GM18499 (cell line): ENCODE results near the gene CRTC2.

Experiments used
- ATAC-seq: cut with Tn5 transposase; IDR thresholded peaks from one replicate; pipeline ENCODE4 v1.9.1; 2021; ENCODE audit warnings: moderate number of reproducible peaks; ENCODE audit not compliant: insufficient read depth, unreplicated experiment

CRTC2 gene

DNA sequence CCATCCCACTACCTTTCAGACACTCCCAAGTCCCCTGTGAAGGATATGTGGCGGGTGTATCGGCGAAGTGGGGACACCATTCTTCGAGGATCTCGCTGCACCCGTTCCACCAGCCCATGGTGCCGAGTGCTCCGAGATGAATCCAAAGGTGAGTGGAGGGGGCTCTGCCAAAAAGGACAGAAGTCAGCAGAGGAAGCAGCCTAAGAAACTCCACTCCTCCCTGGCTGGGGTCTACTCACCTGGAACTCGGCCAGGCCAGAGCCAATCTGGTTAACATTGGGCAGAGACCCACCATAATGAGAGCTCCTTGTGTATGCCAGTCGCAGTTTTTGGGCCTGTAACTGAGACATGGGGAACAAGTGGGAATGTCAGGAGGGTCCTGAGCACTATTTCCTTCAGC is 3.6 kb downstream of the CRTC2 start:
- ATAC-seq: no peak

DNA sequence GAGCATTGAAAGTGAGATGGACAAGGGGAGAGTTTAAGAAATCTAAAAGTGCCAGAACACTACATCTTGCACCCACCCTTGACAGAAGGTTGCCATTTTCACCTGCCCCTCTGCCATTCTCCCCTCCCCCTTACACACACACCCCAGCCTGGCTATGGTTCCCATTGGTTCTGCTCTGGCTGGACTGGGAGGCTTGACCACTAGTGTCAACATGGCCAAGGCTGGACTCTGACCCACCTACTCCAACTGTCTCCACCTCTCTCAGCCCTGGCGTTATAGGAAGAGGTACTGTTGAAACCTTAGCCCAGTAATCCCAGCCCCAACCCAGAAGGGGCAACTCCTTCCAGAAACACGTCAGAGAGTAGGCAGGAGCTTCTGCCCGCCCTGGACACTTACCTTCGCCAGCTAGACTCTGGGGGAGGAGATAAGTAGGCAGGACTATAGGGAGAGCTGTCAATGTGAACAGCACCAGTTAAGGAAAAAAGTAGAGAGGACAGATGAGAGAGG is 4.5 kb downstream of the CRTC2 start:
- no peak for ATAC-seq

DNA sequence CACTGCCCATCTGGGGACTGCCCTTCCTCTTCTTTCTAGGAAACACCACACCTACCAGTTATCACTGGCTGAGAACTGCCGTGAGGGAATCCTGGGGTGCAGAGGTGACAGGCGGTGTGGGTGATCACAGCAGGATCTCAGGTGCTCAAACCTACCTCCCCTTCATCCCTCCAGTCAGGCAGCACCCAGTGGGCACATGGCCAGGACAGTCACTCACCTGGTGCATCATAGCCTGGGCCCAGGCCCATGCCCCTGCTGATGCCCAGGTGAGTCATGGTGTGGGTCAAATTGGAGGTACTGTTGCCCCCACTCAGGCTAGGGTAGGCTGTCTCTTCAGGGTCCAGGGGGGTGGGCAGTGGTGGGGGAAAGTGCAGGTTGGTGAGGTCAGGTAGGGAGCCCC is 6.6 kb downstream of the CRTC2 start:
- ATAC-seq: no peak

DNA sequence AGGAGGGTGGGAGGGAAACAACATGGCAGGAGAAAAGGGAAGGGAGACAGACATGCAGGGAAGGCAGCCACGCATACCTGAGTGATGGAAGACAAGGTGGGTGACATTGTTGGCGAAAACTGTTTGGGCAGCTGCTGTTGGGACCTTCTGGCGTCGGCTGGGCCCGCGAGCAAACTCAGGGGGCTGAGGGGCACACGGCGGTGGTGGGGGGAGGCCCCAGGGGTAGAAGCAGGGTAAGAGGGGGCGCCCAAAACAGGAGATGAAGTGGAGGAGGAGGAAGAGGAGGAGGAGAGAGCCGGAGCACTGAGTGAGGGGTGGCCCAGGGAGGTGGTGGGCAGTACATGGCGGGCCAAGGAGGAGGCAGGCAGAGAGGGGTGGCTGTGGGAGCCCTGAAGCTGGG is 7.2 kb downstream of the CRTC2 start:
- ATAC-seq: no peak

DNA sequence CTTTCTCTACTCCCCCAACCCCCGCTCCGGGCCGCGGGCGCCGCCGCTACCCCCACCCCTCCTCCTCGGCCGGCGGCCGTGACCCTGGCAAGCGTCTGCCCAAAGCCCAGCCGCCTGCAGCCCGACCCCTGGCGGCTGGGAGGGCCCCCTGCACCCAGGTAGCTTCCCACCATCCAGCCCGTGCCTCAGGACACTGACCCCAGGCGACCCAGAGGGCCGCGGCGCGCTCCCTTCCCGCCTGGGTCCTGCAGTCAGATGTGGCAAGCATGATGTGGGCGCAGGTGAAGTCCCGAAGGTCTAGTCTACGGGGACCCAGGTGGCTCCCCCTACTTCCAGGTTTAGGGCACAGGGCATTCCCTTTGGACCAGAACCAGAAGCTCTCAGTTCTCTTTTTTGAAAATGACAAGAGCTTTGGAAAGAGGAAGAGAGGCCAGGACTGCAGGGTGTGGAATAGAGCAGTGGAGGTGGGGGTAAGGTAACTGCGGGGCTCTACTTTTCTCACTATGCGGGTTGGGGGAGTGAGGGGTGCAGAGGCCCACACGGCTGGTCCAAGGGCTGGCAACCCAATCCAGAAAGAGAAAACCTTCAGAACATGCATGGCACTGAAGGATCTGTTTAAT is 11.7 kb downstream of the CRTC2 start, which contains the start of gene DENND4B:
DENND4B (minus strand) TSS at position 97 of the 620 bp plus-strand sequence. CDS start 2,344 bp downstream, outside the sequence.
- ATAC-seq: peak; percentile 29

DNA sequence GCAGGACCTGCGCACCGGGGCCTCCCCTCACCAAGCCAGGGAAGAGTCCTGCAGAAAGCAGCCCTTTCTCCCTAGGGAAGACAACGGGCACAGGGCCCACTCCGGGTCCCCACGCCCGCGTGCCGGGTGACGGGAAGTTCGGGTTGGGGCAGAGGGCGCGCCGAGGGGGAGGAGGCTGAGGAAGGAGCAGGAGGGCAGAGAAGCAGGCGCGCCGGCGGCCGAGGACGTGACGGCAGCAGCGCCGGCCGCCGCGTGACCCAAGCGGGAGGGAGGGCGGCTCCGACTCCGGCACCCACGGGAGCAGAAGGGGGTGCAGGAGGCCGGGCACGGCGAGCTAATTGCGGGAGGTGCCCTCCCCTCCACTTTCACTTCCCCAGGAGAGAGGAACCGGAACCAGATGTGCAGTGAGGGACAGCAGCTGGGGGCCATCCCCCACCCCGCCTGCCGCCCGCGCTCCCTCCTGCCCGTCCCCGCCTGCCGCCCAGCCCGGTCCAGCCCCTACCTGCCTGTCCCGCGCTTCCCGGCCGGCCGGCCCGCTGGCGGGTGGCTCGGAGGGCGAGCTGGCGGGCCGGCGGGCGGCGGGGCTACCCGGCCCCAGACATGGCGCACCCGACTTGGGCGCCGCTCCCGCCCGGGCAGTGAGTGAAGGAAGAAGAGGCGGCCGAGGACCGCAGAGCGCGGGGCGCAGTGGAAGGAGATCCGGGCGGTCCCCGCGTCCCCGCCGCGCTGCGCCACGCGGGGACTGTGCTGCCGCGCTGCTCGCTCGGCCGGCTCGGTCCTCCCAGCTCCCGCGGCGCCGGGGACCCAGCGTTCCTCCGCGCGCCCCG is 12.4 kb downstream of the CRTC2 start:
- ATAC-seq: peak; percentile 48

DNA sequence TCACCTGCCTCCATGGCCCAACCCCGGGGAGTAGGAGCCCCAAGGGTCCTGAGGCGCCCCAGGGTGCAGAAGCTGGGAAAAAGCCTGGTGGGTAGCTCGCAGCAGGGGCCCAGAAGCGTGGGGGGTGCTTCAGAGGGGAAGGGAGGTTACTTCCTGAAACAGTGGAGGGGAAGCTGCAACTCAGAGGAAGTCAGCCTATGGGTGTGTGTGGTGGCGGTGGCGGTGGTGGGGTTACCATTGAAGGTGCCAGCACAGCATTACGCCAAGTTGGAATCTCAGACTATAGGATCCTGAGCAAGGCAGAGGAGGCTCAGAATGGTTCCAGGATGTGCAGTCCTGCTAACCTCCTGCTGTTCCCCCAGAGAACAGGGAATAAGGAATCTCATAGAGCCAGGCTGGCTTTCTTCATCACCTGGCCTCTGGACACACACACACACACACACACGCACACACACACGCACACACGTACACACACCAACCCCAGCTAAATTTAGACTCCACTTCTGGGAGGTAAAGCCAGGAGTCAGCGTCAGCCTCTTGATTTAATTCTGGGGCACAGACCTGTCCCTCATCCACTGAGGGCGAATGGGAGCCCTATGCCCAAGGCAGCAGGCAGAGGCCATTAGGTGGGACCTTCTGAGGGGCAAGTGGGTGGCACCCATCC is 13.1 kb downstream of the CRTC2 start:
- no peak for ATAC-seq

DNA sequence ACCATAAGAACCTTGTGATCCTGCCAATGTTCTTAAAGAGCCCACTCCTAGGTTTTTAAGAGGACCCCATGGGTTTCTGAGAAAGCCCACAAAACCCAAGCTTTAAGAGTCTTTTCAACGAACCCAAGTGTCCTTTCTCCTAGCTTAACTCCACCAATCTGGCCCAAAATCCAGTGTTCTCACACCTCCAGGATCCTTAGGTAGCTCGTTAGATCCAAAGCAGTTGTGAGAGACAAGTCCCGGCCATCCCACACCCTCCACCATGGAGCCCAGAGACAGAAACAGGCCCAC is 13.6 kb downstream of the CRTC2 start:
- no peak for ATAC-seq

DNA sequence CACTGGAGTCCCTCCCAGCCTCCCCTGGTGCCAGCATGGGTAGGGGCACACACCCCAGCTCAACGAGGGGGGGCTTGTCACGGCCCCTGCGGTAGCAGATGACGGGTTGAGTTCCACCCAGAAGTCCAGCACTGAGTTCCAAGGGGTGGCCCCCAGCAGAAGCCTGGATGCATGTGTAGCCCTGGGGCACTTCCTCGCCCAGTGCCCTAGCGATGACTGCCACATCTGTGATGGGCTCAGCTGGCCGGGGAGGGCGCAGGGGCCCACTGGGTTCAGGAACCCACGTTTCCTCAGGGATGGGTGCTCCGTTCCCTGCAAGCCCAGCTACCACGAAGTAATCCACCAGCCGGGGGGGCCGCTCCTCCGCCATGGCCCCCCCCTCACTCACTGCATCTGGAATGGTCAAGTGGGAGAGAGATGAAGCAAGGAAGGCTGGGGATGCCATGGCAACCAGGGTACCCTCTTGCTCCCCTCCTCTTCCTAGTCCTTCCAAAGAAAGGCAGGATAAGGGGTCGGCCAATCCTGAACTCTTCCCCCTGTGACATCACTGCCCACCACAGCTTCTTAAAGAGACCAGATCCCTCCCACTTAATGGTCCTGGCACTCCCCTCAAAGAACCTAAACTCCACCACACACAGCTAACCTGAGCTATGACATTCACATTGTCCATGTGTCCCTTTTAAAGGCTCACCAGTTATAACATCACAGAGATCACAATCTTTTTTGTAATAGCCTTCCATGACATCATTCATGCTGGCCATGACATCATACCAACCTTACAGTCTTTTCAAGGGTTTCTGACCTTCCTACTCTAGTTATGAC is 14.2 kb downstream of the CRTC2 start:
- no peak for ATAC-seq

DNA sequence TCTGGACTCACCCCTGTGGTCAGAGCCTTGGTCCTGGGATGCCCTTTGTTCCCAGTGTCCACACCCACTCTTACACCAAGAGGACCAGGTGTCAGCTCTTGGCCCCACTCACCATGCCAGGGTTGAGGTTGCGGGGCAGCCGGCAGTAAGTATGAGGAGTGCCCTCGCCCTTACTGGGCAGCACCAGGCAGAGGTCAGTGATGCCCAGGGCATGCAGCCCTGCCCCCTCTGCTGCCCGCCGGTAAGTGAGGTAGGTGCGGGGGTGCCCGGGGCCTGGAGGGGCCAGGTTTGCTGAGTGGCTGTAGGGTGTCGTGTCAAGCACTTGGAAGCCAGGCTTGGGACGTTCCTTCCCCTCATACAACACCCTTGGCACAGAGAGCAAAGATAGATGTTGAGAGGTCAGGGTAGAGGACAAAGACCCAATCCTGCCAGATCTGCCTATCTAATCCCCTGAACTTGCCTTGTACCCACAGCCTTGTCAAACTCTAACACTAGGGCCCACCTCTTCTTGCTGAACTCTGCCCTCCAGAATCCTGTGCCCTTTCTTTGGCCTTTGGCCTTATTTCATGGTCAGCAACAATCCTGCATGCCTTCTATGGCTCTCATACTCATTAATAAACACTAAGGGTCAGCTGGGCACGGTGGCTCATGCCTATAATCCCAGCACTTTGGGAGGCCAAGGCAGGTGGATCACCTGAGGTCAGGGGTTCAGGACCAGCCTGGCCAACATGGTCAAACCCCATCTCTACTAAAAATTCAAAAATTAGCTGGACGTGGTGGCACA is 15.5 kb downstream of the CRTC2 start:
- ATAC-seq: no peak

DNA sequence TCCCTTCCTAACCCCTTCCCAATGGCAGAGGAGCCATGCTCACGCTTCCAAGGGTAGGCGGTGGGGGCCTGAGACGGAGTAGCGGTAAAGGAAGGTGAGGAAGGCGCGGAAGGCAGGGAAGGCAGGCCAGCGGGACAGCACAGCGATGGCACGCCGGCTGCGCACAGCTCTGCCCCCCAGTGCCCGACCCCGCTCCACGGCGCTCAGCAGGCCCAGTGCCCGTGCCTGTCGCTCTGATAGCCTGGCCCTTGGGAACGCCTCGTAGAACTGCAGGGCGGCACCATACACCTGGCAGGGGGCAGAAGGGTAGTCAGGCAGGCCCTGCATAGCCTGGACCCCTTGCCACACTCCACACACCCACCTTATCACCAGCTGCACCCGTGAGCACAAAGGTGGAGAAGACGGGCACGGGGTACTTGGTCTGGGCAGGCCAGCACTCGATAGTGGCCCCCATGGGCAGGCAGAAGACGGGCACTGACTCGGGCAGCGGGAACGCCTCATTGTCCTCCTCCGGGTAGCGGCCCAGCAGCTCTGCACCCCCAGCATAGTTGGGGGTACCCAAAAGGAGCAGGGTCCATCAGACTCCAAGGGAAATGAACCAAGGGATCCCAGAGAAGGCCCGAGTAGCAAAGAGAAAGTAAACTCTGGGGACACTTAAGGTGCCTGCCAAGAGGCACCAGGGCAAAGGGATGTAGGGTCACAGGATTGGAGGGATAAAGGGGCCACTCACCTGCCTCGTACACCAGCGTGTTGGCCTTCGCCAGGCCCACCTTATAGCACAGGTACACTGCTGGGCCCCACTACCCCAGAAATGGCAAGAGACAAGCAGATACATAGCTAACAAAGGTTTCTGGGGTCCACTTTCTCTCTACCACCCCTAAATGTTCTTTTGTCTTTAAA is 16.3 kb downstream of the CRTC2 start:
- no peak for ATAC-seq

DNA sequence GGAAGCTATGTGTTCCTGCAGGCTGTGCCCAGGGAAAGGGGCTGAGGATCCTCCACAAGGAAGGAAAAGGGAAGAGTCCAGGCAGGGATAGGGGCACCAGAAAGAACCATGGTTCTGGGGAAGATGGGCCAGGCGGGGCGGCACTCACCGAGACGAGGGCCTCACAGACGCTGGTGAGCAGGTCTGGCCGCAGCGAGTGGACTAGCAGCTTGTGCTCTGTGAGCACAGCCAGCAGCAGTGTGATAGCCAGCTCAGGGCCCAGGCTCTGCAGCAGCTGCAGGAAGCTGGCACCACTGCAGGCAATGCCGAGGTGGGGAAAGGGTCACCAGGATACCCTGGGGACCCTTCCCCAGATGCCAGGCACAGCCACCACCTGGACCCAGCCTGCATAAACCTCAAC is 17.7 kb downstream of the CRTC2 start:
- ATAC-seq: no peak

DNA sequence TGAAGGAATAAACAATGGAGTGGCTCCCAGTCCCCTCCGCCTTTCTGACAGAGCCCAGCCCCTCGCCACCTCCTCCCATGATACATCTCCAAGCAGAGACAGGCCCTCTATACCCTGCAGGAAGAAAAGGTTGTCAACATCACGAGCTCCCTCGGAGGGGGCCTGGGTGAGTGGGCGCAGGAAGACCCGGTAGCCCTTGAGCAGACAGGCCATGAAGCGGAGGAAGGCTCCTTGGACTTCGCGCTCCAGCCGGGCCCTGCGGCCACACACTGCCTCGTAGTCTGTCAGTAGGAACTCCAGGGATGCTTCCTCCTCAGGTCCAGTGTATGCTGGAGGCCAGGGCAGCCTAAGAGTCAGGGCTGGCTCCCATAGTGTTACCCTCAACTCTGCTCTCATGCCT is 18.9 kb downstream of the CRTC2 start:
- ATAC-seq: no peak

DNA sequence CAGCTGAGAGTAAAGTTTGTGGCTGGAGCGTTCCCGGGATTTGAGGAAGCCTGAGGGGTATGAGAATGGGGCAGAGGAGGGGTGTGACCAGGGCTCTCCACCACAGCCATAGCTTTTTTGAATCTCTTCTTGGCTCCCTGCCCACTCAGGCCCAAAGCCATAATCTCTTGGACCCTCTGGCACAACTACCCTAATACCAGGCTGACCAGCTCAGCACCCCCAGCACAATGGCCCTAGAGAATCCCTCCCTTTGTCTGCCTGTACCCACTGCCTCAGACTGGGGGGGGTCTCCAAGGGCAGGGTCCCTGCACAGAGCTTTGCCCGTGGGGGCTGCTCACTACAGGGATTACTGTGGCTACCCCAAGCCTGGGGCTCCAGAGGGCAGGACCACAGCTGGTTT is 19.4 kb downstream of the CRTC2 start:
- ATAC-seq: no peak

DNA sequence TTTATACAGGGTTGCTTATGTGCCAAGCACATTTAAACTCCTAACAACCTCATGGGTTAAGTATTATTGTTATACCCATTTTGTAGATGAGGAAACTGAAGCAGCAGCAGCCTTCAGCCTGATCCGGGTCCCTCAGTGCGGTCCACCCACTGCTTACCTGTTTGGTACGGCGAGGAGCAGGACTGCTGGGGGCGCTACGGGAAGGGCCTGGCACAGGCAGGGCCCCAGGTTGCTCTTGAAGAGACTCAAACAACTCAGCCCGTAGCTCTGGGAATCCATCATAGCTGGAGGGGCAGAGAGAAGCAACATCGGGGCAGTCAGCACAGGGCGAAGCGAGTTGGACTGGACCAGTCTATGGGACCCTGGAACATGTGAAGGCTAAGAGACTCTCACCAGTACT is 21.1 kb downstream of the CRTC2 start:
- no peak for ATAC-seq

DNA sequence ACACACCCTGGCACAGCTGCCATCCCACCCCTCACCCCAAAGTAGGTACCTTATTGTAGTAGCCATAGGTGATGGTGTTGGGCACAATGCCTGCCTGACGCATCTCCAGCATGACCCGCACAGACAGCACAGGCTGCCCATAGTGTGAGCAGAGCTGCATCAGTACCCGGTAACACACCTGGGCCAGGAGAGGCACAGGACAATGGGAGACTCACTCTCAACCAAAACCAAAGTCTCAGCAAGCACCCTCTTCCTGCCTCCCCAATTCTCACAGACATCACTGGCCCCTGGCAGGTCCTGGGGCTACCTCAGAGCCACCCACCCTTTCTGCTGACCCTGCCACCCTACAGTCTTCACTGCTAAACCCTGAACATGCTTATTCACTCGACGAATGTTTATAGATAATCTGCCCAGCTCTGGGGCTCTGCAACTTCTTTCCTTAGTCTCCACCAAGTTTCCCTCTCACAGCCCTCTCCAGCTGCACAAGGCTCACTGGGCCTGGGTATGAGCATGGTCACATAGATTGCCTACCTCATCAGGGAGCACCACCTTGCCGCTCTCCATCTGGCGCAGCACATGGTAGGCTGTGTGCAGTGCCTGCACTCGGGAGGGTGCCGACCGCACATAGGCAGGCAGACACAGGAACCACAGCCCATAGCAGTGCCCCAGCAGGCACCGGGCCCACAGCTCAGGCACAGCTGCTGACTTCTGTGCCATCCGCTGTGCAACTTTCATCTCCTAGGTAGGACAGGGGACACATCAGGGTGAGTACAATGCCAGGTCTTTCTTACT is 22.2 kb downstream of the CRTC2 start:
- ATAC-seq: no peak

DNA sequence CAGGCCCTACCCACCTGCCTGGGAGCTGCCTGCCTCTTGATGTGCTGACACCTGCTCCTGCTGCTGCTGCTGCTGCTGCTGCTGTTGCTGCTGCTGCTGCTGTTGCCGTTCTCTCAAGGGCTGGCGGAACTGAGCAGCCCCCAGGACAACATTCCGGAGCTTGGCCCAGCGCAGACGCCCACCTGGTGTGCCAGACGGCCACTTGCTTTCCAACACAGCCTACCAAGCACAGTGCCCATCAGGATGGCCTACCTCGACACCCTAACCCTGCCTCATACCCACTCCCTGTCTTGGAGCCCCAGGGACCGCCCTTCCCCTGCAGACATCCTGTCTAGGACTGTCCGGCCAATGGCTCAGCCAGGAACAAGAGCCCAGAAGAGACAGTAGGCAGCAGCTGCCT is 23.7 kb downstream of the CRTC2 start:
- ATAC-seq: no peak

DNA sequence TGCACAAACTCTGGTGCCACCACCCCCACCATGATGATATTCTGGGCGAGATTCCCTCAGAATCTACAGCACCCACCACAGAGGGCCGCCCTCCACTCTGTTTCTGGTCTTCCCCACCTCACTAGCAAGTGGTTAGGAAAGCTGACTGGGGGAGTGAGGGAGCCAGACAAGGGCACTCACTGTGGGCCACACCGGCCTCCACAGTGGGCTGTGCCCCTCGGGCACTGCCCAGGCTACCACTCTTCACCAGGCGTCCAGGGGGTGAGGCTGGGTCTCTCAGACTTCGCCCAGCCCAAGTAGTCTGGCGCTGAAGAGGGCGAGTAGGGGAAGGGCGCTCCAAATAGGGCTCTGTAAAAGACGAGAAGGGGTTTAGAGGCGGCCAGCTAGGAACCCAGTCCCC is 24.5 kb downstream of the CRTC2 start:
- ATAC-seq: no peak
